ENCODE results near the gene WSB2.

GRCh38 chr12:118034429-118035189 is 26.4 kb downstream of the WSB2 start:
- TF ChIP-seq HOMEZ (CRISPR knock-in tag; IDR thresholded peaks at IDR 0.05) (no peak), ZNF766 (CRISPR knock-in tag; conservative IDR thresholded peaks at IDR 0.05) (no peak), IRF2 (CRISPR knock-in tag; IDR thresholded peaks at IDR 0.05) (no peak), BRD9 (IDR thresholded peaks at IDR 0.05; ENCODE audit: low read depth, partially characterized antibody) (no peak), RBBP5 (IDR thresholded peaks at IDR 0.05; ENCODE audit: borderline replicate concordance, insufficient read depth, low read length, poor library complexity, severe bottlenecking) (no peak), KAT8 (IDR thresholded peaks at IDR 0.05; ENCODE audit: low read depth) (no peak), THAP12 (CRISPR knock-in tag; IDR thresholded peaks at IDR 0.05) (no peak), NFIC (IDR thresholded peaks at IDR 0.05) (no peak), POLR2A (conservative IDR thresholded peaks at IDR 0.05) (0 out of 2 replicates have a peak, but pooled peaks have one; percentile 1), CTCF (IDR thresholded peaks at IDR 0.05 in 2 of 3, conservative IDR thresholded peaks at IDR 0.05 in 1 of 3; ENCODE audit: insufficient read depth in 2 of 3, low read depth in 1 of 3, low read length in 3 of 3) (peak; percentile 35 to 50 (median 44); a peak in 4 of 6 replicates), GABPA (tag; conservative IDR thresholded peaks at IDR 0.05; ENCODE audit: low read depth) (no peak), EZH2 (IDR thresholded peaks at IDR 0.05; ENCODE audit: borderline replicate concordance, low read depth, low read length) (no peak), HNRNPL (IDR thresholded peaks at IDR 0.05; ENCODE audit: low read depth, low read length) (no peak)

Measured in K562 (cell line).